Prostate gland (tissue), 2 donors: Measurements from ENCODE around the gene GRIK2.

ENCODE experiments used
- CTCF ChIP-seq, 4 experiments: fragments of 200-600 bp in 2 of 4; fragments of 450-650 bp in 2 of 4; sonication (generic) in 2 of 4; IDR thresholded peaks; 1 replicate in 3 of 4; 2 replicates in 1 of 4; pipeline ENCODE4 v1.5.1; 2016 to 2019; ENCODE audit warnings: antibody characterized with exemption in 4 of 4, mild to moderate bottlenecking in 2 of 4, moderate library complexity in 2 of 4
- POLR2A ChIP-seq: fragments of 450-650 bp; IDR thresholded peaks from one replicate; pipeline ENCODE4 v1.6.1; 2016; ENCODE audit warnings: antibody characterized with exemption, mild to moderate bottlenecking

GRCh38 chr6:101716387-101716786 lies 322.9 kb downstream of the GRIK2 start:
- TF ChIP-seq CTCF (IDR thresholded peaks at IDR 0.05) = no peak
- no peak for TF ChIP-seq POLR2A
